Measurements from ENCODE around the gene PCDHGA10. TPM values are rescaled to one million over a fixed set of nuclear protein-coding genes. Genes with fewer than 3 reads are reported as not detected.

Gene PCDHGA10
- total and polyA plus RNA-seq, 3 experiments from 2014 or later, result 0.07 to 0.20 (median 0.16) TPM

DNA sequence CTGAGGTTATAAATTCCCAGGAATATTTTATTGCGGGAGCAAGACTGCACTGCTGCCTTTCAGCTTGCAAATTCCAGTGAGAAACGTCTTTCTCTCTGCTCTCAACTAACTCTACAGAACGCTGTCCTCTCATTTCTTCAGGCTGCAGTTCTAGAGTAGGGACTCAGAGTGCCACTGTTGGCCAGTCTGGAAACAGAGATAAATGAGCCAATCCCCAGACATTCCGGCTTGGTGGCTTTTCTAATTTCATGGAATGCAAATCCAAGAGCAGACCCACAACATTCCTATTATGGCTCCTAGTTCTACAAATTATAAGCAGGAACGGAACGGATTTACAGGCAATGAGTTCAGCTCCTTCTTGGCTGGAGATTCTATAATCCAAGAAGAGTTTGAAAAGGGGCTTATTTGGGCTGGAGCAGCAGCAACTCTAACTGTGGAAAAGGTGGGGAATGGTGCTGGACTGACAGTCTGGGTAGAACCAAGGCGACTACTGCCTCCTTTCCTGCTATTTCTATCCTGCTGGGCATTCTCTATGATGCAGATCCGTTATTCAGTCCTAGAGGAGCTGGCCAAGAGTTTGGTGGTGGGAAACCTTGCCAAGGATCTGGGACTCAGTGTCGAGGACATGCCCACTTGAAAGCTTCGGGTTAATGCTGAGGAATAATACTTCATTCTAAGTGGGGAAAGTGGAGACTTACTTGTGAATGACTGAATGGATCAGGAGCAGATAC is 26.8 kb downstream of the PCDHGA10 start:
- Mint-ChIP-seq H3K4me1 (no peaks in the 10 kb centered on the region), H3K4me3 (no peak overlapping the region), H3K36me3 (no peaks in the 10 kb centered on the region), H3K27me3 (peaks cover 17 to 31% of the 10 kb centered on the region in 2 donors), H3K9me3 (peaks cover 0 to 12% (median 6%) of the 10 kb centered on the region in 5 donors), H3K27ac (no peak overlapping the region)
- no peaks in the 10 kb centered on the region for H3K4me1 ChIP-seq (ENCODE audit: insufficient read depth, low read length)
- H3K4me3 ChIP-seq (ENCODE audit: low read length), result no peak overlapping the region
- no peaks in the 10 kb centered on the region for H3K27me3 ChIP-seq (ENCODE audit: insufficient read depth, low read length, poor library complexity, severe bottlenecking)
- H3K27ac ChIP-seq (ENCODE audit: low read depth, low read length), result no peak overlapping the region
- H3K9me3 ChIP-seq (ENCODE audit: low read length), result no peaks in the 10 kb centered on the region
- DNase-seq, result no peak
- POLR2A ChIA-PET, result no interaction called here
- CTCF ChIA-PET, result no interaction called here
- no peaks in the 10 kb centered on the region for H3K36me3 ChIP-seq (ENCODE audit: insufficient read depth, low read length)

DNA sequence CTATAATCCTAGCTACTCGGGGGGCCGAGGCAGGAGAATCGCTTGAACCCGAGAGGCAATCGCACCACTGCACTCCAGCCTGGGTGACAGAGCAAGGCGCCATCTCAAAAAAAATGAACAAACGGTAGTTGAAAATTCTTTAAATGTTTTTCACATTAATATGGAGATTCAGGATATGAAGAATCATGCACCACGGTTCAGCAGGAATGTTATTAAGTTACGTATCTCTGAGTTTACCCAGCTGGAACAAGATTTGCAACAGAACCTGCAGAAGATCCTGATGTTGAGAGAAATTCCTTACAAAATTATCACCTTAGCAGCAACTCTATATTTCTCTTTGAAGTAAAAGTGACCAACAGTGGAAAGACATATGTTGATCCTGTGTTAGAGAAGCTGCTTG is 27.6 kb downstream of the PCDHGA10 start:
- ChIA-PET POLR2A (no interaction called here), CTCF (no interaction called here)
- no peaks in the 10 kb centered on the region for H3K4me1 Mint-ChIP-seq
- H3K36me3 Mint-ChIP-seq, result no peaks in the 10 kb centered on the region
- no peak overlapping the region for H3K4me3 ChIP-seq (ENCODE audit: low read length)
- peaks cover 15 to 25% of the 10 kb centered on the region in 2 donors for H3K27me3 Mint-ChIP-seq
- H3K27me3 ChIP-seq (ENCODE audit: insufficient read depth, low read length, poor library complexity, severe bottlenecking), result no peaks in the 10 kb centered on the region
- H3K4me1 ChIP-seq (ENCODE audit: insufficient read depth, low read length), result no peaks in the 10 kb centered on the region
- H3K9me3 Mint-ChIP-seq, result peaks cover 0 to 12% (median 6%) of the 10 kb centered on the region in 5 donors
- no peak overlapping the region for H3K4me3 Mint-ChIP-seq
- no peak for DNase-seq
- no peak overlapping the region for H3K27ac Mint-ChIP-seq
- H3K36me3 ChIP-seq (ENCODE audit: insufficient read depth, low read length), result no peaks in the 10 kb centered on the region
- H3K9me3 ChIP-seq (ENCODE audit: low read length), result no peaks in the 10 kb centered on the region
- no peak overlapping the region for H3K27ac ChIP-seq (ENCODE audit: low read depth, low read length)

DNA sequence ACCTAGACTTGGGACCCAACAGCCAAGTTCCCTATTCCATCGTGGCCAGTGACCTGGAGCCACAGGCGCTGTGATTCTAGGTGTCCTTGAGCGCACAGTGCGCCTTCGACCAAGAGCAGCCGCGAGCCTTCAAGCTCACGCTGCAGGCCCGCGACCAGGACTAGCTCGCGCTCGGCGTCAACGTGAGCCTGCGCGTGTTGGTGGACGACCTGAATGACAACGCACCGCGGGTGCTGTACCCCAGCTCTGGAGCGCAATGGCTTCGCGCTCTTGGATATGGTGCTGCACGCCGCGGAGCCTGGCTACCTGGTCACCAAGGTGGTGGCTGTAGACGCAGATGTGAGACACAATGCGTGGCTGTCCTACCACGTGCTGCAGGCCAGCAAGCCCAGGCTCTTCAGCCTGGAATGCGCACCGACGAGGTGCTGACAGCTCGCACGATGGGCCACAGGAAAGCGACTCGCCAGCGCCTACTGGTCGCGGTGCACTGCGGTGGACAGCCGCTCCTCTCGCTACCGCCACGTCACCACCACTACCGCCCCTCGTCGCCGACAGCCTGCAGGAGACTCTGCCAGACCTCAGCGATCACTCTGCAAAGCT is 28.9 kb downstream of the PCDHGA10 start:
- no peaks in the 10 kb centered on the region for H3K36me3 Mint-ChIP-seq
- Histone ChIP-seq H3K9me3 (ENCODE audit: low read length) (no peaks in the 10 kb centered on the region), H3K4me3 (ENCODE audit: low read length) (no peak overlapping the region), H3K27me3 (ENCODE audit: insufficient read depth, low read length, poor library complexity, severe bottlenecking) (no peaks in the 10 kb centered on the region), H3K4me1 (ENCODE audit: insufficient read depth, low read length) (no peaks in the 10 kb centered on the region), H3K36me3 (ENCODE audit: insufficient read depth, low read length) (no peaks in the 10 kb centered on the region), H3K27ac (ENCODE audit: low read depth, low read length) (no peak overlapping the region)
- POLR2A ChIA-PET, result no interaction called here
- no peaks in the 10 kb centered on the region for H3K4me1 Mint-ChIP-seq
- no peak overlapping the region for H3K4me3 Mint-ChIP-seq
- DNase-seq, result no peak
- peaks cover 0 to 12% (median 6%) of the 10 kb centered on the region in 5 donors for H3K9me3 Mint-ChIP-seq
- no peak overlapping the region for H3K27ac Mint-ChIP-seq
- CTCF ChIA-PET, result no interaction called here
- H3K27me3 Mint-ChIP-seq, result peaks cover 12 to 26% of the 10 kb centered on the region in 2 donors

DNA sequence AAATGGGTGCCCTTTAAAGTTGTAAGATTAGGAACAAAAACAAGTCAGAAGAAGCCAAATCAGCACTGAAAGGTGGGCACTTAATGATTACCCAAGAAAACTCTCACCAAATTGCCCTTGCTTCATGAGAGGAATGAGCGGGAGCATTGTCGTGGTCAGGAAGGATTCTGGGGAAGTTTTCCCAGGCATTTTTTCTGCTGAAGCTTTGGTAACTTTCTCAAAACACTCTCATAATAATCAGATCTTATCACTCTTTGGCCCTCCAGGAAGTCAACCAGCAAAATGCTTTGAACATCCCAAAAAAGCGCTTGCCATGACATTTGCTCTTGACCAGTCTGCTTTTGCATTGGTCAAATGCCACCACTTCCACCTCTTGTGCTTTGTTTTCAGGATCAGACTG is 52.6 kb downstream of the PCDHGA10 start:
- DNase-seq, result no peak
- H3K4me1 Mint-ChIP-seq, result no peaks in the 10 kb centered on the region
- H3K4me1 ChIP-seq (ENCODE audit: insufficient read depth, low read length), result no peaks in the 10 kb centered on the region
- H3K27ac Mint-ChIP-seq, result no peak overlapping the region
- no peaks in the 10 kb centered on the region for H3K9me3 ChIP-seq (ENCODE audit: low read length)
- peaks cover 0 to 4% (median 0%) of the 10 kb centered on the region in 3 donors for H3K36me3 Mint-ChIP-seq
- CTCF ChIA-PET, result no interaction called here
- no peaks in the 10 kb centered on the region for H3K27me3 ChIP-seq (ENCODE audit: insufficient read depth, low read length, poor library complexity, severe bottlenecking)
- H3K27me3 Mint-ChIP-seq, result peaks cover 13 to 25% of the 10 kb centered on the region in 2 donors
- no peaks in the 10 kb centered on the region for H3K36me3 ChIP-seq (ENCODE audit: insufficient read depth, low read length)
- no peak overlapping the region for H3K4me3 ChIP-seq (ENCODE audit: low read length)
- peaks cover 5 to 13% (median 12%) of the 10 kb centered on the region in 5 donors for H3K9me3 Mint-ChIP-seq
- POLR2A ChIA-PET, result no interaction called here
- no peak overlapping the region for H3K27ac ChIP-seq (ENCODE audit: low read depth, low read length)
- no peak overlapping the region for H3K4me3 Mint-ChIP-seq

Other genes with a start within 250 kb of the PCDHGA10 start
Only the 30 nearest of the 37 such genes appear.
- not detected for gene PCDHB10, start 220.6 kb upstream of the PCDHGA10 start, total RNA-seq
- gene PCDHB10, start 220.6 kb upstream of the PCDHGA10 start, polyA plus RNA-seq, result not detected
- not detected for gene PCDHB11, start 213.4 kb upstream of the PCDHGA10 start, total RNA-seq
- gene PCDHB11, start 213.4 kb upstream of the PCDHGA10 start, polyA plus RNA-seq, result not detected
- not detected for gene PCDHB12, start 204.3 kb upstream of the PCDHGA10 start, total RNA-seq
- not detected for gene PCDHB12, start 204.3 kb upstream of the PCDHGA10 start, polyA plus RNA-seq
- gene PCDHB13, start 199.1 kb upstream of the PCDHGA10 start, total RNA-seq, result under 1 TPM in 1 of 2 experiments, not detected in 1; 0.04 TPM
- not detected for gene PCDHB13, start 199.1 kb upstream of the PCDHGA10 start, polyA plus RNA-seq
- gene PCDHB14, start 189.6 kb upstream of the PCDHGA10 start, total RNA-seq, result under 1 TPM in 1 of 2 experiments, not detected in 1; 0.09 TPM
- not detected for gene PCDHB14, start 189.6 kb upstream of the PCDHGA10 start, polyA plus RNA-seq
- gene PCDHB15, start 167.6 kb upstream of the PCDHGA10 start, total RNA-seq, result not detected
- not detected for gene PCDHB15, start 167.6 kb upstream of the PCDHGA10 start, polyA plus RNA-seq
- gene SLC25A2, start 108.9 kb upstream of the PCDHGA10 start, total RNA-seq, result under 1 TPM; 0.31 to 0.35 TPM
- gene SLC25A2, start 108.9 kb upstream of the PCDHGA10 start, polyA plus RNA-seq, result not detected
- 10 to 100 TPM; 70.9 to 72.2 TPM for gene TAF7, start 92.2 kb upstream of the PCDHGA10 start, total RNA-seq
- gene TAF7, start 92.2 kb upstream of the PCDHGA10 start, polyA plus RNA-seq, result 196 TPM
- under 1 TPM; 0.07 to 0.09 TPM for gene PCDHGA1, start 82.5 kb upstream of the PCDHGA10 start, total RNA-seq
- not detected for gene PCDHGA1, start 82.5 kb upstream of the PCDHGA10 start, polyA plus RNA-seq
- under 1 TPM in 1 of 2 experiments, not detected in 1; 0.07 TPM for gene PCDHGA2, start 74.2 kb upstream of the PCDHGA10 start, total RNA-seq
- gene PCDHGA2, start 74.2 kb upstream of the PCDHGA10 start, polyA plus RNA-seq, result not detected
- gene PCDHGA3, start 69.2 kb upstream of the PCDHGA10 start, total RNA-seq, result not detected
- gene PCDHGA3, start 69.2 kb upstream of the PCDHGA10 start, polyA plus RNA-seq, result not detected
- gene PCDHGB1, start 62.9 kb upstream of the PCDHGA10 start, total RNA-seq, result not detected
- not detected for gene PCDHGB1, start 62.9 kb upstream of the PCDHGA10 start, polyA plus RNA-seq
- under 1 TPM; 0.09 to 0.16 TPM for gene PCDHGA4, start 58.0 kb upstream of the PCDHGA10 start, total RNA-seq
- gene PCDHGA4, start 58.0 kb upstream of the PCDHGA10 start, polyA plus RNA-seq, result not detected
- gene PCDHGB2, start 53.0 kb upstream of the PCDHGA10 start, total RNA-seq, result under 1 TPM; 0.33 to 0.40 TPM
- 0.09 TPM for gene PCDHGB2, start 53.0 kb upstream of the PCDHGA10 start, polyA plus RNA-seq
- gene PCDHGA5, start 48.8 kb upstream of the PCDHGA10 start, total RNA-seq, result under 1 TPM; 0.09 to 0.11 TPM
- gene PCDHGA5, start 48.8 kb upstream of the PCDHGA10 start, polyA plus RNA-seq, result not detected
- gene PCDHGB3, start 42.7 kb upstream of the PCDHGA10 start, total RNA-seq, result under 1 TPM; 0.18 to 0.28 TPM
- not detected for gene PCDHGB3, start 42.7 kb upstream of the PCDHGA10 start, polyA plus RNA-seq
- gene PCDHGA6, start 39.1 kb upstream of the PCDHGA10 start, total RNA-seq, result under 1 TPM; 0.15 to 0.22 TPM
- 0.06 TPM for gene PCDHGA6, start 39.1 kb upstream of the PCDHGA10 start, polyA plus RNA-seq
- gene PCDHGA7, start 30.2 kb upstream of the PCDHGA10 start, total RNA-seq, result under 1 TPM in 1 of 2 experiments, not detected in 1; 0.09 TPM
- not detected for gene PCDHGA7, start 30.2 kb upstream of the PCDHGA10 start, polyA plus RNA-seq
- under 1 TPM in 1 of 2 experiments, not detected in 1; 0.13 TPM for gene PCDHGB4, start 25.3 kb upstream of the PCDHGA10 start, total RNA-seq
- gene PCDHGB4, start 25.3 kb upstream of the PCDHGA10 start, polyA plus RNA-seq, result 0.08 TPM
- under 1 TPM in 1 of 2 experiments, not detected in 1; 0.04 TPM for gene PCDHGA8, start 20.4 kb upstream of the PCDHGA10 start, total RNA-seq
- not detected for gene PCDHGA8, start 20.4 kb upstream of the PCDHGA10 start, polyA plus RNA-seq
- under 1 TPM; 0.22 to 0.27 TPM for gene PCDHGB5, start 15.0 kb upstream of the PCDHGA10 start, total RNA-seq
- gene PCDHGB5, start 15.0 kb upstream of the PCDHGA10 start, polyA plus RNA-seq, result 0.14 TPM
- gene PCDHGA9, start 10.2 kb upstream of the PCDHGA10 start, total RNA-seq, result under 1 TPM in 1 of 2 experiments, not detected in 1; 0.09 TPM
- gene PCDHGA9, start 10.2 kb upstream of the PCDHGA10 start, polyA plus RNA-seq, result not detected
- under 1 TPM; 0.11 to 0.13 TPM for gene PCDHGB6, start 5.0 kb upstream of the PCDHGA10 start, total RNA-seq
- gene PCDHGB6, start 5.0 kb upstream of the PCDHGA10 start, polyA plus RNA-seq, result 0.25 TPM
- under 1 TPM in 1 of 2 experiments, not detected in 1; 0.11 TPM for gene PCDHGB7, start 4.7 kb downstream of the PCDHGA10 start, total RNA-seq
- gene PCDHGB7, start 4.7 kb downstream of the PCDHGA10 start, polyA plus RNA-seq, result not detected
- under 1 TPM in 1 of 2 experiments, not detected in 1; 0.13 TPM for gene PCDHGA11, start 8.1 kb downstream of the PCDHGA10 start, total RNA-seq
- gene PCDHGA11, start 8.1 kb downstream of the PCDHGA10 start, polyA plus RNA-seq, result 0.09 TPM
- under 1 TPM in 1 of 2 experiments, not detected in 1; 0.09 TPM for gene PCDHGA12, start 17.5 kb downstream of the PCDHGA10 start, total RNA-seq
- gene PCDHGA12, start 17.5 kb downstream of the PCDHGA10 start, polyA plus RNA-seq, result not detected
- under 1 TPM; 0.11 to 0.15 TPM for gene PCDHGC3, start 63.0 kb downstream of the PCDHGA10 start, total RNA-seq
- gene PCDHGC3, start 63.0 kb downstream of the PCDHGA10 start, polyA plus RNA-seq, result not detected
- not detected for gene PCDHGC4, start 72.0 kb downstream of the PCDHGA10 start, total RNA-seq
- not detected for gene PCDHGC4, start 72.0 kb downstream of the PCDHGA10 start, polyA plus RNA-seq
- gene PCDHGC5, start 76.1 kb downstream of the PCDHGA10 start, total RNA-seq, result not detected
- not detected for gene PCDHGC5, start 76.1 kb downstream of the PCDHGA10 start, polyA plus RNA-seq
- gene DIAPH1, start 206.0 kb downstream of the PCDHGA10 start, total RNA-seq, result 100 to 1,000 TPM; 212 to 217 TPM
- 151 TPM for gene DIAPH1, start 206.0 kb downstream of the PCDHGA10 start, polyA plus RNA-seq

All from CD8-positive, alpha-beta memory T cell (primary cell).